Psoas muscle (tissue), 8 donors: ENCODE data around the gene SMTN. TPM values are rescaled to one million over a fixed set of nuclear protein-coding genes. Genes with fewer than 3 reads are reported as not detected.
A peak's percentile ranks its signal among the peaks of the same experiment; 100 is the strongest.

ENCODE experiments used
- ATAC-seq, 4 donors: fragments of 200-7000 bp; cut with Tn5 transposase; one replicate each; pipeline ENCODE4 v1.9.1; 2020; ENCODE audit warnings: moderate library complexity in 3 of 4, mild to moderate bottlenecking in 2 of 4
- DNase-seq, 2 donors: peaks; one replicate each; pipeline ENCODE4 v3.0.0-alpha.2; 2020
- H3K27ac ChIP-seq: fragments of 200-600 bp; one replicate; pipeline ENCODE4 v1.8.0; 2022
- H3K27me3 ChIP-seq, 3 donors: fragments of 200-600 bp in 1 of 3; one replicate each; pipeline versions ENCODE4 v1.6.1 to v1.8.0; 2013 to 2022; ENCODE audit warnings: low read length in 2 of 3, mild to moderate bottlenecking in 2 of 3, moderate library complexity in 1 of 3; ENCODE audit not compliant: insufficient read depth in 3 of 3
- H3K36me3 ChIP-seq, 2 donors: fragments of 200-600 bp in 1 of 2; one replicate each; pipeline versions ENCODE4 v1.6.1 to v1.8.0; 2013 to 2022; ENCODE audit warnings: low read depth in 1 of 2, mild to moderate bottlenecking in 1 of 2, moderate library complexity in 1 of 2; ENCODE audit not compliant: insufficient read depth in 1 of 2
- H3K4me1 ChIP-seq: fragments of 200-600 bp; one replicate; pipeline ENCODE4 v1.8.0; 2022
- H3K4me3 ChIP-seq: fragments of 200-600 bp; one replicate; pipeline ENCODE4 v1.8.0; 2022; ENCODE audit warnings: mild to moderate bottlenecking
- H3K9me3 ChIP-seq: fragments of 200-600 bp; one replicate; pipeline ENCODE4 v1.8.0; 2022
- CTCF ChIP-seq: fragments of 200-600 bp; IDR thresholded peaks from one replicate; pipeline ENCODE4 v1.8.0; 2022; ENCODE audit warnings: antibody characterized with exemption
- WGBS, 3 donors: extraction: QIAGEN DNeasy Blood & Tissue Kit; methylation state at CpG; one replicate each; pipeline versions ENCODE4 v1.1.6 to v1.1.7; 2013; 5-methylcytosine and 5-hydroxymethylcytosine counted together
- intact Hi-C, 2 donors: fragments of 100-400 bp; cut with DNase I; formaldehyde crosslinking; loops; one replicate each; pipeline versions ENCODE4 v1.11.0 to v1.14.2; 2022
- polyA plus RNA-seq, 3 donors: library from polyadenylated mRNA; stranded (reverse); fragments of 200-250 nt; gene quantifications; one replicate each; pipeline ENCODE4 v1.2.3, GENCODE V29; 2013
- total RNA-seq, 4 donors: library from RNA; stranded (reverse); fragmentation: NEBNext Ultra II Directional in 2 of 4; extraction: Animal tissue kit (Norgen Biotek cat#: 25700) in 2 of 4; gene quantifications; one replicate each; pipeline versions ENCODE4 v1.2.1 to v1.2.4, GENCODE V29; 2021 to 2023
- donor health status: healthy with polysubstance abuse.
- donor health status: DM: no; HTN: no; CAD: no; lungs with moderate emphysema.
- donor health status: Bipolar disorder and iron deficiency.
- donor health status: healthy.
- donor health status: DM: yes; HTN: yes; CAD: no.
- donor health status: DM: no; HTN: no; CAD: no.
- donor health status: DM: no; HTN: no; CAD: no.
- donor health status: DM: yes; HTN: yes; CAD: no.

The SMTN gene
- total and polyA plus RNA-seq, 7 donors: 23.0 to 79.3 (median 43.4) TPM

GRCh38 chr22:31143038-31143437 is 61.9 kb downstream of the SMTN start:
- H3K27me3 ChIP-seq: peaks cover 0 to 4% (median 0%) of the 10 kb centered on the region in 3 donors
- intact Hi-C loops: loop anchor here in 1 of 2 donors (10.0 kb wide), 1 partner anchor 378 kb away; no protein-coding TSS in a partner anchor
- H3K4me1 ChIP-seq: no peaks in the 10 kb centered on the region
- H3K36me3 ChIP-seq: no peaks in the 10 kb centered on the region
- no peaks in the 10 kb centered on the region for H3K9me3 ChIP-seq
- H3K4me3 ChIP-seq: no peak overlapping the region
- no peak for TF ChIP-seq CTCF
- ATAC-seq (no peak), DNase-seq (no peak)
- WGBS, 3 donors: 45 to 81% (median 50%) methylated on average over 3 of the region's 3 CpGs
- no peak overlapping the region for H3K27ac ChIP-seq

GRCh38 chr22:31143537-31143936 is 62.4 kb downstream of the SMTN start:
- ATAC-seq: peak in 1 of 4 donors; percentile 31
- TF ChIP-seq CTCF: no peak

GRCh38 chr22:31144223-31144622 is 63.1 kb downstream of the SMTN start:
- ATAC-seq: no peak
- Histone ChIP-seq H3K4me1 (no peaks in the 10 kb centered on the region), H3K27me3 (peaks cover 0 to 4% (median 0%) of the 10 kb centered on the region in 3 donors), H3K4me3 (no peak overlapping the region), H3K27ac (no peak overlapping the region), H3K36me3 (no peaks in the 10 kb centered on the region), H3K9me3 (no peaks in the 10 kb centered on the region)
- no peak for DNase-seq
- intact Hi-C loops: loop anchor here in 1 of 2 donors (10.0 kb wide), 1 partner anchor 379 kb away; no protein-coding TSS in a partner anchor
- TF ChIP-seq CTCF: no peak

More at GRCh38 chr22:31143537-31143936, 62.4 kb downstream of the SMTN start:
- H3K27ac ChIP-seq: no peak overlapping the region
- H3K4me3 ChIP-seq: no peak overlapping the region
- 63 to 71% (median 65%) methylated on average over 3 of the region's 3 CpGs for WGBS, 3 donors
- no peaks in the 10 kb centered on the region for H3K9me3 ChIP-seq
- H3K36me3 ChIP-seq: no peaks in the 10 kb centered on the region
- intact Hi-C loops: loop anchor here in 1 of 2 donors (10.0 kb wide), 1 partner anchor 379 kb away; no protein-coding TSS in a partner anchor
- DNase-seq: no peak
- peaks cover 0 to 4% (median 0%) of the 10 kb centered on the region in 3 donors for H3K27me3 ChIP-seq
- H3K4me1 ChIP-seq: no peaks in the 10 kb centered on the region

- DNase-seq (no peak), ATAC-seq (peak; percentile 30 to 46 (median 32))
- 68 to 79% (median 77%) methylated on average over 1 of the region's 1 CpG for WGBS, 3 donors
- peak overlapping the region; percentile 53 for H3K27ac ChIP-seq
- no peaks in the 10 kb centered on the region for H3K9me3 ChIP-seq
- TF ChIP-seq CTCF: no peak
- no peaks in the 10 kb centered on the region for H3K36me3 ChIP-seq
- intact Hi-C loops: loop anchor here (2.0 to 10.0 kb wide), 6 partner anchors 36 to 384 kb away; partner anchors contain the start of gene SELENOM (in 1 of the 2)
- no peak overlapping the region for H3K4me3 ChIP-seq
- no peaks in the 10 kb centered on the region for H3K4me1 ChIP-seq
- no peaks in the 10 kb centered on the region for H3K27me3 ChIP-seq
These were observed 67.4 kb downstream of the SMTN start for GRCh38 chr22:31148488-31148887.
